DLD1 (cell line): ENCODE measurements around the gene LINGO1.

Experiments used
- in situ Hi-C: cut with HindIII; loops from 2 replicates; pipeline ENCODE4 v1.10.0; 2017; ENCODE audit warnings: low sequenced_read_pairs

LINGO1 gene

DNA sequence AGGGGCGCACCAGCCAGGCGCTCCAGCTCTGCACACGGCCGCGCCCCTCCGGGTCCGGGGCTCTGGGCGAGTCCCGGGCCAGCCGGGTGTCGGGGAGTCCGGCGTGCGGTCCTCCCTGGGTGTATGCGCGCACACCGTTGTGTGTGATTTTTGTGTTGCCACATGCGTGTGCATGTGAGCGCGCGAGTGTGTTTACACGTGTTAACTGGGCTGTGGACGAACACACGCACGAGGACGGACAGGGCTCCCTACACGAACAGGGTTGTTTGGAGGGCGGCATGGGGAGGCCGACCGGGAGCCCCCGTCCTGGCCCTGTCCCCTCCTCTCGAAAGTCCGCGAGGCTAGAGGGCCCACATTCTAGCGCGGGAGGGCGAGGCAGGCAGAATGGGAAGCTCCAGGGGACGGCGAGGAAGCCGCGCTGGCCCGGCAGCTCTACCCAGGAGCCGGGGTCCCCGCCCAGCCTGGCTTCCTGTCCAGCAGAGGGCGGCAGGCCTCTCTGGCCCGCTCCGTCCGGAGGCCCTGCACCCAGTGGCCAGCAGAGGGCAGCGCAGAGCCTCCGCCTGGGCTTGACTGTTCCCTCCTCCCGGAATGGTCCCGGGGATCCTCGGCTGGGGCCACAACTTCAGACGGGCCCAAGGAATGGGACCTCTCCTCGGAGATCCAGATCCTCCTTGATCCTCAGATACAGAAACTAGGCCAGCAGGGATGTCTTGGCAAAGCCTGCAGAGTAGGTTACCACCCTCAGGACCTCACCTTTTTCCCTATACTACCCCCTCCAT lies 611 bp upstream of the LINGO1 start:
- in situ Hi-C loops, result no loop called here

DNA sequence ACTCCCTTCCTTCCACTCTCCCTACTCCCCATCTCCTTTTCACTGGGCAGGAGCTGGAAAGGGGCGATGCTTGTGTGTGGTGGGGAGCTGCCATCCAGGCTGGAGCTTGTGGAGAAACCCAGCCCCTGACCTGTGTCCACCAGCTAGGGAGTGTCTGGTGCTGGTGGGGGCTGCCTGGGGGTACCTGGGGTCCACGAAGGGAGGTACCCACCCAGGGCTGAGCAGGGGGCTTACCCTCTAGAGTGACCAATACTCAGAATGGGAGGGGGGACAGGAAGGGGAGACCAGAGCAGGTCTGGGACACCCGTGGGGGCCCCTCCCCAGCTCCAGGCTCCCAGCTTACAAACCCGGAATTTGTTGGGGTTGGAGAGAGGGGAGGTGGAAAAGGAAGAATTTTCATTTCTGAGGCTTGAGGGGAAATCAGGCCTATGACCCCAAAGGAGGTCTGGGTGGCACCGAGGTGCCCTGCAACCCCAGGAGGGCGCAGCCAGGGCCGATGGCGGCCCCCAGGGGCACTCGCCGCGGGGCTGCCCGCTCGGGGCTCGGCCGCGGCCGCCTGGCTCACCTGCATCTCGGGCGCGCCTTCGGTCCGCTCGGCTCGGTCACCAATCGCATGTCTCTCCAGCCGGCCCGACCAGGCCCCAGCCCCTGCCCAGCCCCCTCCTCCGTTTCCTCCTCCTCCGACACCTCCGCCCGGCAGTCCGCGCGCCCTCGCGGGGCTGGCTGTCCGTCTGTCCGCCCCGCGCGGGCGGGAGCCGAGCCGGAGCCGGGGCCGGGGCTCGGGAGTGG lies 773 bp downstream of the LINGO1 start:
- in situ Hi-C loops, result no loop called here

DNA sequence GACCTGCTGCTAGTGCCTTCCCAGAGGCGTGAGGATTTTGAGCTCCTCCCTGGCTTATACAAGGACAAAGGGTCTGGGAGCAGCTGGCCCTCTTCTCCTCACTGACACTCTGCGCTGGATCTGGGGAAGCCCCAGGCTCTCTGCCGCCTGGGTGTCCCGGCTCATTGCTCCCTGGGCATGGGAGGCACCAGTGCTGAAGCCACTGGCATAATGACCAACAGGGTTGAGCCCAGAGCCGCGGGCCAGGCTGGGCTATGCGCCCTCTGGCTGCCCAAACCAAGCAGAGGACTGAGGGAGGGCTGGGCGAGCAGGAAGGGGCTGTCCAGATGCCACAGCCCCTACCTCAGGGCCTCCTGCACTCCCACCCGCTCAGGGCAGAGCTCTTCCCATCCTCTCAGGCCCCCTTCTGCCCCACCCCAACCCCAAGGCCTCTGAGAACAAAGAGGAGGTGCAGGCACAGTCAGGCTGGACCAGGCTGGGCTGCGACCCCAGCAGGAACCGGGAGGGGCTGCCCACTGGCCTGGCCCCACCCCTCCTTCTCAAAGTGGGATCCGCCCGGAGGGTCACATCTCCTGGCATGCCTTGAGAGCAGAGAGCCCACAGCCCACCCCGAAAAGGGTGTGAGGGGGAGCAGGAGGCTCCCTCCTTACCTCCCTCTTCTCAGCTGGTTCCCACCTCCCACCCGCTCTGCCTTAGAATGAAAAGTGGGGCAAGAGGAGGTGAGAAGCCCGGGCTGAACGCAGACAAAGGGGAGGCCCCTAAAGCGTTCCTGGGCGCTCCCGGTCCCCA lies 1.6 kb downstream of the LINGO1 start:
- in situ Hi-C loops, result no loop called here

DNA sequence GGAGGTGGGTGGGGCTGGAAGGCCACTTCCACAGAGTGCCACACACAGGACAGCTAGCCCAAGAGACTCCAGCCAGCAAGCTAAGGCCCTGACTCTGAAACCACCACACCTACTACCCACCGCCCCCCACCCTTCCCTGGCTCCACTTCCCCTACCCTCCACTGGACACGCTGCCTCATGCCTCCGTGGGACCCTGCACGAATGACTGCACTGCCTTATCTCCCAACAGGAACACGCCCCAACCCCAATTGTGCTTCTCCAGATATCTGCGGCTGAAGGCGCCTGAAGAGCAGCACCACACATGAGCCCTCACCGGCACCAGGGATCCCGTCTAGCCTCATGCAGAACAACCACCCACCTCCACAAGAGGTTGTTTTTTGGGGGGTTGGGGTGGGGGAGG lies 2.7 kb downstream of the LINGO1 start:
- in situ Hi-C loops, result no loop called here

DNA sequence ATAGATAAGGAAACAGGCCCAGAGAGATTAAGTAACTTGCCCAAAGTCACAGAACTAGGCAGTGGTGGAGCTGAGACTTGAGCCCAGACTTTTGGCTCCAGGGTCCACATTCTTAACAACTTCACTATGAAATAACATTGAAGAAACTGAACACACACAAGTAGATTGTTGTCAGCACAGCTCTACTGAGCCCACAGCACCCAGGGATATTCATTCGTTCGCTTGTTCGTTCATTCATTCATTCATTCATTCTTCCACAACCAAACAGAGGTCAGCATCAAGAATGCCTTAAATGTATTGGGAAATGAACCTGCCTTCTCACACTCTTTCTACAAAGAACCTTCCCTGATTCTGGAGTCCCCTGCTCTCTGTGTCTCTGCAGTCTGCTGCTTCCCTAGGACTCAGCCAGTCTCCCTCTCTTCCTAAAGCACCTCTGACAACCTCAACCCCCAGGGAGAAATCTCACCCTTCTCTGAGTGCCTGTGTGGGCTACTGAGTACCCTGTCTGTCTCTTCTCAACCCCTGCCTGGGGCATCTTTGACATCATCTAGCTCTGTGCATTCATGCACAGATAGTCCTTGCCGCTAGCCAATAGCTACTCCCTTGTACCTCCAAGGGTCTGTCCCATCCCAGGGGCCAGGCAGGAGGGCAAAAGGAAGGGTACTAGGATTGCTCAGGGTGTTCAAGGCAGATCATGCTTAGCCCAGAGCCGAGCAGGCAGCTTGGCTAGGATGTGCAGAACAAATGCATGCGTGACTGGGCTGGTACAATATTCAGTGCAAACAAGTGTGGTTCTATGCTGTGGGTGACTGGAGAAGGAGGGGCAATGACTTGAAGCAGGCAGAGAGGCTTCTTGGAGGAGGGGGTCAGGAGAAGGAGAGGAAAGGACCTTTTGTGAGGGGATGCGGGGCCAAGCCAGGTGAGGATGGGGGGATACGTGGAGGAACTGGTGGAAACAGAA lies 3.4 kb downstream of the LINGO1 start:
- in situ Hi-C loops, result no loop called here

DNA sequence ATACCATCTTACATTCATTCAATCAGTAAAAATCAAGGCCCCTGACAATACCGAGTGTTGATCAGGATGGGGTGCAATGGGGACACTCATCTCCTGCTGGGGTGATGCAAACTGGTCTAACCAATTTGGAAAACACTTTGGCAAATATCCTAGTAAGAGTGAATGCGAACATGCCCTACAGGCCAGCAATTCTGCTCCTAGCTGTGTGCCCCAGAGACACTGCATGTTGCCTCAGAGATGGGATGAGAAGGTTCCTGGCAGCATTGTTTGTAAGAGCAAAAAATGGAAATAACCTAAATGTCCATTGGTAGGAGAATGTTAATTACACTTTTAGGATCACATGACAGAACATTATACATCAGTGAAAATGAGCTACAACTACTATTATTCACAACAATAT lies 4.7 kb downstream of the LINGO1 start:
- in situ Hi-C loops, result no loop called here

DNA sequence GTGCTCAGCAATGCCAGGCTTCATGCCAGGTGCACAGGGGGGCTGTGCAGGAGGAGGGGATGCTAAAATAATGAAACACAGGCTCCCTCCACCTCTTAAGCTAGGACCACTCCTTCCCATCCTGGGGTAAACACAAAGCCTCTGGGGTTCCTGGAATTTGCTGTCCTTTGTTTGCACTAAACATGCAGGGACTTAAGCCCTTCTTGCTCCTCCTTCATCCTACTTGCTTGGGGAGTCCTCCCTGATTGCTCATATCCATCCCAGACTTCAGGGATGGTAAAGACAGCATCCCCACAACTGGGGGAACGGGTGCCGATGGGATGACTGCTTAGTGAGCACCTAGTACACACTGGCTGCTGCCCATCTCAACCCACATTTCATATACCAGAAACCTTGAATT lies 5.1 kb downstream of the LINGO1 start:
- in situ Hi-C loops, result no loop called here

DNA sequence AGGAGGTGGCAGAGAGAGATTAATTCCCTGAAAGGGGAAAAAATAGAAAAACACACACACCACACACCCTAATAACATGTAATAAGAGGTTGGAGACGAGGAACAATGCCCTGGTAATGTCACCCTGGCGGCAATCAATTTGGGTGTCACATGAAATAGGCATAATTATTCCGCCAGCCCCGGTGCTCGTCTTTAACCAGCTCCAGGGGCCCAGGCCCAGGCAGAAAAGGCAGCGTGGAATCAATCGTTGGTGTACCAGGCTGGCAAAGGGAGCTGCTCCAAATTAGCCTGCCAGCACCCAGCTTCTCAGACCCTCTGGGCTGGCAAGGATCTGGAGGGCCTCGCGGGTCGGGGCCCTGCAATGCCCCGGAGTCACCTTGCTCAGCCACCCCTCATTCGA lies 5.6 kb downstream of the LINGO1 start:
- in situ Hi-C loops, result no loop called here

DNA sequence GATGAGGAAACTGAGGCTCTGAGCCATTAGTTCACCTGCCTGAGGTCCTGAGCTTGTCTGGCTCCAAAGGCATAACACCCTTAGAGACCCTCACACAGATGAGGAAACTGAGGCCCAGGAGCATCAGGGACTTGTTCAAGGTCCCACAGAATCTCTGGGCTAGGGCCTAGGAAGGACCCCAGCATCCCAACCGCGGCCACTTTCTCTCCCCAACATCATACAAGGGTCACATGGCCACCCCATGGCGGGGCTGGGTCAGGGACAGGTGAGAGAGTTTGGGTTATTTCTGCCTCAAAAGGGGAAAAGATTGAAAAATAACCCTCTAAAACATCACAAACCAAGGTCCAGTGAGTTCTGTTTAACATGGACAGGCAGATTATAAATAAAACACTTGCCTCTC lies 6.7 kb downstream of the LINGO1 start:
- in situ Hi-C loops, result no loop called here

DNA sequence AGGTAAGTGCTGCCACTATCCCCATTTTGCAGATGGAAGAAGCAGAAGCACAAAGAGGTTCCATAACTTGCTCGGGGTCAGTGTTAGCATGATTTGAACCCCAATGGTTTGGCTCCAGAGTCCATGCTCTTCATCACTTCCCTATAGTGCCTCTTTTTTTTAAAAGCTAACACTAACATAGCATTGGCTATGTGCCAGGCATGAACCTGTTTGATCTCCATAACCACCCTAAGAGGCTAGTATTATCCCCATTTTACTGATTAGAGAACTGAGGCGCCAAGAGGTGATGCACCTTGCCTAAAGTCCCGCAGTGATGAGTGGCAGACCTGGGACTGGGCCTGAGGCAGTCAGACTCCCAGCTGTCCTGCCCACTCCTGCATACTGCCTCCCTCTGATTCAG lies 7.3 kb downstream of the LINGO1 start:
- in situ Hi-C loops, result no loop called here

DNA sequence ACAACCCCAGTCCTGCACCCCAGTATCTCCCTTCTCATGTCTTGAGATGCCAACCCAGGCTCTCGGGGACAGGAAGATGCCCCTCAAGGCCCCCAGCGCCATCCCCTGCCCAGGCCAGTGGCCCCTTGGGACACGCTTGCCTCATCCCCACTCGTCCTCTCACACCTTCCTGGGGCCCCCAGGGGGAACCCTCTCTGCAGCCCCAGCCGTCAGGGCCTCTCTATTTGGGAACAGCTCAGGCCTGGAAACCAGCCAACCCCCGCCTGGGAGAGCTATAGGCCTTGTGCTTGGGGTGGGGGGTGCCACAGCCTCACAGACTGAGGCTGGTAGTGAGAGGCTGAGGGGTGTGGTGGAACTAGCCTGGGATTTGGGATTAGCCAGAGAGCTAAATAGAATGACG lies 7.8 kb downstream of the LINGO1 start:
- in situ Hi-C loops, result no loop called here

DNA sequence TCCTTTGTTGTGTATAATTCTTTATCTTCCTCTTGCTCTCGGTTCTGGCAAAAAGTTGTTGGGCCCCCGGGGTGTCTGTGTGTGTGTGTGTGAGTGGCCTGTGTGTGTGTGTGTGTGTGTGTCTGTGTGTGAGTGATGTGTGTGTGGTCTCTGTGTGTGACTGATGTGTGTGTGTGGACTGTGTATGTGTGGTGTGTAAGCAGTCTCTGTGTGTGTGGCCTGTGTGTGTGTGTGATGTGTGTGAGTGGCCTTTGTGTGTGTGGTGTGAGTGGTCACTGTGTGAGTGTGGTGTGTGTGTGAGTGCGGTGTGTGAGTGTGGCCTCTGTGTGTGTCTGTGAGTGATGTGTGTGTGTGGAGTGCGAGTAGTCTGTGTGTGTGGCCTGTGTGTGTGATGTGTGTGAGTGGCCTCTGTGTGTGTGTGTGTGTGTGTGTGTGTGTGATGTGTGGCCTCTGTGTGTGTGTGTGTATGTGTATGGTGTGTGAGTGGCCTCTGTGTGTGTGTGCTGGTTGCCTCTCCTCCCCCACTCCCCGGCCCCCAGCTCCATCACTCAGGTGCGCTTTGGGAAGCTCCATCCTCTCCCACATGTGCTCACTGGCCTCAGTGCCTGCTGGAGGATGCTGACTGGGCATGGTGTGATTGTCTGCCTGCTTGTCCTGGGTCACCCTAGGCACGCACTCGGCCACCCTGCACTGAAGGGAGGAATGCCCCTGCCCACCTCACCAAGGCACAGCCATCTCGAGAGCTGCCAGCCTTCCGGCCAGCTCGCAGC lies 8.8 kb downstream of the LINGO1 start:
- in situ Hi-C loops, result no loop called here

DNA sequence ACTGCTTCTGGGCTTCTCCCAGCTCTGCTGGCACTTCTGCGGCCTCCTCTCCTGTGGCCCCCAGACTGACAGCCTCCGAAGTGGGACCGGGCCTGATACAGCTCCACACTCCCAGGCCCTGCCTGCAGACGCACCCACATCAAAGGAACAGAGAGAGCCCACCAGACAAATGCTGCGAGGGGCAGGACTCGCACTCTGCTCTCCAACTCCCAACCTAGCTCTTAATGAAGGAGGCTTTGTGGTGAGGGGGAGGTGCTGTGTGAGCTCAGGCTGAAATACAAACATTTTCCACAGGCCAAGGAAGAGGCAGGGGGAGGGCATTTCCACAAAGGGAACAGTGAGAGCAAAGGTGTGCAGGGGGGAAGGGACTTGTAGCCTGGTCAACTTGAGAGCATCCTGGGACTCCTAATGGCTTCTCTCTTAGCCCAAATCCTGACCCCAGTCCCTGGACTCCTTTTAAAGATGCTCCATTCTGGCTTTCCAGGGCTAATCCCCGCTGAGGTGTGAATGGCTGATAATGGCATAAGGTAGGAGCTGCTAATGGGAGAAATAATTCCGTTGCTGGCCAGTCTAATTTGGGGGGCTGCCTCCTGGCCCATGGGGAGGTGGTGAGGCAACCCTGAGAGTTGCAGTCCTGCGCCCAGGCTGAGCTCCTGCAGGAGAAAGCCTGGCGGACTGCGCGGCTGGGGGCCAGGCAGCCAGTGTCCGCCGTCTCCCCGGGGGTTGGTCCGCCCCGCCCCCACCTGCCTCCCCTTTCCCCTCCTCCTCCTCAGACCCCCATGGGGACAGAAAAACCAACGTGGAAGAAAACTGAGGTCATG lies 9.6 kb downstream of the LINGO1 start:
- in situ Hi-C loops, result no loop called here

DNA sequence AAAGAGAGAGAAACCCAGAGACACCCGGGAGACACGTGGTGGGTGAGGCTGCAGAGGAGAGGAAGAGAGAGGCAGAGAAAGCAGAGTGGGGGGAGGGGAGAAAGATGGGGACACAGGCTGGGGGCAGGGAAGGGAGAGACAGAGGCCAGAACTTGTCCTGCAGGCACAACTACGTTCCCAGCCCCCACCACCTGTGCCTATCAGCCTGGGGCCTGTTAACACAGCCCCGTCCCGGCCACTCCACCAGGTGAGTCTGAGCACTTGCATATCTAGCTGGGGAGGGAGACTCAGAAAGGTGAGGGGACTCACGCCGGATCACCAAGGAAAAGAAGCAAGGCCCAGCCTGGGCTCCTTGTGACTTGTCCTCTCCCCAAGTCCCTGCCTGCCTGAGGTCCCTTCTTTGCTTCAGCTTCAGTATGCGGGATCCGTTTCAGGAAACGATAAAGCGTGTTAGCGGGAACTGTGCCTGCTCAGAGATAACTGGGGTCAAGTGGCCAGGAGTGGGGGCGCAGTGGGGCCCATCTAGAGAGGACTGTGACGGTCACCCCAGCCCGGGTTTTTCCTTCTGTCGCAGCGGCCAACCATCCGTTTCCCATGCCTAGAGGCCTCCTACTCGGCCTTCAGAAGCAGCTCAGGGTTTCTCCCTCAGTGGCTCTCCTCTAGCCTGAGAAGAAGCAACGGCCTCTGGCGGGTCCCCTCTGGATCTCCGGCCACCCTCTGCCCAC lies 10.3 kb downstream of the LINGO1 start:
- in situ Hi-C loops, result no loop called here

DNA sequence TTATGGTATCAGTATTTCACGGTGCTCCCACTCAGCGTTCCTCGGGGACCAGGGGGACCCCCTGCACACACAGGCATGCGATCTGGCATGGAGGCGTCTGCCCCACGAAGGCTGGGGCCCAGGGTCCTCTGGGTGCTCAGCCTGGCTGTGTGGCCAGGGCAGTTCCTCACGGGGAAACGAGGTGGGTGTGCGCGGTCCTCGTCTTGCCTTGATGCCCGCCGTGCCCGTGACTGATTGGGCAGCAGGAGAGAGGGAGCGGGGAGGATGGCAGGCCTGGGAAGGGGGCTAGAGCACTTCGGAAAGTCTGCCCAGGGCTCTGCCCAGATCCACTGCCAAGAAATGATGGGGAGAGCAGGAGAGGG lies 10.9 kb downstream of the LINGO1 start:
- in situ Hi-C loops, result no loop called here

DNA sequence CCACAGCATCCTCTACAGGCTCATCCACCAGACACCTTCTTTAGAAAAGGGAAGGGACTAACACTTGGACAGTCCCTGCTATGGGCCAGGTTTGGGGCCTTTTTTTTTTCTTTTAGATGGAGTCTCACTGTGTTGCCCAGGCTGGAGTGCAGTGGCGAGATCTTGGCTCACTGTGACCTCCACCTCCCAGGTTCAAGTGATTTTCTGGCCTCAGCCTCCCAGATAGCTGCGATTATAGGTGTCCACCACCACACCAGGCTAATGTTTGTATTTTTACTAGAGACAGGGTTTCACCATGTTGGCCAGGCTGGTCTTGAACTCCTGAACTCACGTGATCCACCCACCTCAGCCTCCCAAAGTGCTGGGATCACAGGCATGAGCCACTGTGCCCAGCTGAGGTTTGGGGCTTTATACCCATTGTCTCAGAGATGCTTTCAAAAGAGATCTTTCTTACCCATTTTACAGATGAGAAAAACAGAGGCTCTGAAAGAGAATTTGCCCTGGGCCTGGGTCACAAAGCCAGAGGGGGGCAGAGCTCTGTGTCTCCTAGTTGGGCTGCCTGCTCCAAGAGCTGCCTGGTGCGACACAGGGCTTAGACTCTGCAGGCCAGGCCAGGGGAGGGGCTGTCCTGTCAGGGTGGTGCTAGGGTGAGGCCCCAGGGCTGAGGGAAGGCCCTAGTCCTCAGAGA lies 11.6 kb downstream of the LINGO1 start:
- in situ Hi-C loops, result no loop called here

DNA sequence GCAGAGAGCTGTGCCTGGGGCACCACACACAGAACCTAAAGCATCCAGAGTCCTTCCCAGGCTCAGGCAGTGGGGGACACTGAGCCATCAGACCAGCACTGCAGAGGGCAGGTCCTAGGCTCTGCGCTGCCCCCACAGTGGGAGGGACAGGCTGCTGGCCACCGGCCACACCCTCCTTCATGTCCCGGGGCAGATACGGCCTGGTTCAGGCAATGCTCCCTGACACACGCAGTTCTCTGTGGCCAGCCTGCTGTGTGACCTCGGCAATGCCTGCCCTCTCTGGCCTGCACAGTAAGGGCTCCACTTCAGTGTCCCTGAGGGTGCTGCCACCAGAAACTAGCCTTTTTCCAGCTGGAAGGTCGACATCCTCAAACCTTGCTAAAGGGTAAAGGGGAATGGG lies 12.4 kb downstream of the LINGO1 start:
- in situ Hi-C loops, result no loop called here

DNA sequence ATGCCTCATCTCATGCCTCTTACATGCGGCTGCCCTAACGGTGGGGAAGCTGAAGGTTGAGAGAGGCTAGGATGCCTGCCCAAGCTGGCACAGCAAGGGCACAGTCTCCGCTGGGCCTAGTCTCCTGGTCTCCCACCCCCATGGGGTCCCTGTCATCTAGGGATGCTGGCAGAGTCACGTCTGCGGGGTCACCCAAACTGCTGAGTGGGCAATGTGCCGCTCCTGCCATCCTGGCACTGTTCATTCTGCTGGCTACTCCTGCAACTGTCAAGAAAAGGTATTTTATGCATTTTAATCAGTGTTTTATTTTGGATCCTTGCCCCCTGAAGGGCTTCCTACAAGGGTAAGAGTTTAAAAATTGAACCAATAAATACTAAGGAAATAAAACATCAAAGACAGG lies 12.8 kb downstream of the LINGO1 start:
- in situ Hi-C loops, result no loop called here
